Measurements from ENCODE around the gene SYCE3. TPM values are rescaled to one million over a fixed set of nuclear protein-coding genes. Genes with fewer than 3 reads are reported as not detected.
A peak's percentile ranks its signal among the peaks of the same experiment; 100 is the strongest.
"Not testable (repeated sequence)": the region's sequence is repeated elsewhere in the genome, so short reads cannot be mapped to it uniquely, and the experiment has no call there.

The SYCE3 gene
- total RNA-seq, 1 experiment from 2014 or later = not detected

DNA sequence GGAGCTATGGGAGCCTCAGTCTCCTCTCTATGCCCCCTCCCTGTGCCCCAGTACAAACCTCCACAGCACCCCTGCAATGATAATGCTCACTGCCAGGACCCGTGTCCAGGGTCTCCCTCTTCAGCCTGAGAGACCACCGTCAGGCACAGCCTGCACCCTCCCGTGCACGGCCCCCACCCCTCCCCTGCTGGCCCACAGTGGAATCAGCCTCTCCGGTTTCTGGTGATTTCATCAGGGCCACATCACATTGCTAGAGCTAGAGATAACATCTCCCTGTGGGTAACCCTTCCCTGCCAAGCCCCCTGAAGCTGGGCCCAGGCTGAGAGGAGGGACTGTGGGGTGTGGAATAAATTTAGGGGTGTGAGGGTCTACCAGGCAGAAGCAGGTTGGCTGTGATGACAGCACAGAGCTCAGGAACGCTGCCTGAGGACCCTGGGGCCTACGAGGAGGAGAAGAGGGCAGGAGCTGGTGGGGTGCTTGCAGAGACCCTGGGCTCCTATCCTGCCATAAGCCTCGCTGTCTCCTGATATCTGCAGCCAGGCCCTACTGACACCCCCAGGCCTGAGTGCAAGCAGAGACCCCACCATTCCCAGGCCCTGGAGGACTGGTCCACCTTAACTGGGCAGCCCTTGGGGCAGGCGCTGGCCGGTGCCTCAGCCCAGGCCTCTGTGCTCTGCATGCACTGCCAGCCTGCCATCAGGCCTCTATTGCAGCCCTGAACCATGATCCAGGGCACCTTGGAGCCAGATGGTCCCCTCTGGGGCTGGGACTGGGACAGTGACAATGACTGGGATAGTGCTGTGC is 17.0 kb downstream of the SYCE3 start, which contains the start of gene KLHDC7B:
TSS of gene KLHDC7B (plus strand) at position 378 of the 804 bp plus-strand sequence. CDS start at position 723, 345 bp downstream.
- in situ Hi-C loops (cut with HindIII; ENCODE audit: low pct_unique_long_range_greater_than_20kb, low sequenced_read_pairs) = no loop called here
- DNase-seq (ENCODE audit: low read depth, low spot score) = no peak

DNA sequence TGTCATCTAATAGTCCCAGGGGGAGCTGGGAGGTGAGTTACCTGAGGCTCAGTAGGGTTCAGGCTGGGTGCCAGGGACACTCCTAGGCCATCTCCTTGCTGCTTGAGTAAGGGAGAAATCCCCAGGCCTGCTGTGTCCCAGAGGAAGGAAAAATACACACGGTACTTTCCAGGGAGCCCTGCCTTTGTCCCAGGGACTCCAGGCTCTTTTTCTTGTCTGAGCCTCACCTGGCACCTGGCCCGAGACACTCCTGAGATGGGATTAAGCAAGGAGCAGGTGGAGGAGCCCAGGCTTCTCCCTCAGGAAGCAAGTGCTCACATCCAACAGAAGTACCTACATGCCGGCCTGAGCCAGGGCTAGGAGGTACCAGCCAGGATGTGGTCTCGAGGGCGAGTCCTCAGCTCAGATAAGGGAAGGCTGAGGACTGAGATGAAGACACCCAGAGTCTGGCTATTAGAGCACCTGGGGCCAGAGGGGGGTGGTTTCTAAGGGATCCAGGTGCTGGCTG is 17.9 kb downstream of the SYCE3 start:
- in situ Hi-C loops (cut with HindIII; ENCODE audit: low pct_unique_long_range_greater_than_20kb, low sequenced_read_pairs) = no loop called here
- DNase-seq (ENCODE audit: low read depth, low spot score) = no peak

DNA sequence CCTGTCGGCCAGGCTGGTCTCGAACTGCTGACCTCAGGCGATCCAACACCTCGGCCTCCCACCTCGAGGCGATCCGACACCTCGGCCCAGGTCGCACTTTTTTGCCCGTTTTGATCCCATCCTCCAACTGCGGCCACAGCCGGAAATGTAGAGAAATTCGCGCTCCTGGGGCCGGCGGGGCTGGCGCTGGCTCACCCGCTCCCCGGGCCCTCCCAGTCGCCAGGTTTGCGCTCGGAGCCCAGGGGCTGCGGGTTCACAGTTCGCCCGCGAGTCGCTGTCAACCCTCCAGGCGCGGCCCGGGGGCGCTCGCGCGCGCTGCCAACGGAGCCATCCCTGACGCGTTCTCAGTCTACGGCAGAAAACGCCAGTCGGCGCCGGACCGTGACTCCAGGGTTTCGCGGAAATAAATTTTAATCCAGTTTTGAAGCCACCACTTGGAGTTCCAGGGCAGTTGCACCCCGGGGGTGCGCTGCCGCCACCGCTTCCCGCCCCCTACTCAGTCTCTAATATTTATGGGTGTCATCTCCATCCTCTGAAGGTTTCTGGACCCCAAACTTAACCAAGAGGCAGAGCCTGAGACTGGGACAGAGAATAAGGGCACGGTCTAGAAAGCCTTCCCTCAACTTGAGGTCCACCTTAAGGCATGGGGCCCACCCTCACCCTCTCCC is 18.5 kb downstream of the SYCE3 start:
- DNase-seq (ENCODE audit: low read depth, low spot score) = no peak
- in situ Hi-C loops (cut with HindIII; ENCODE audit: low pct_unique_long_range_greater_than_20kb, low sequenced_read_pairs) = no loop called here

DNA sequence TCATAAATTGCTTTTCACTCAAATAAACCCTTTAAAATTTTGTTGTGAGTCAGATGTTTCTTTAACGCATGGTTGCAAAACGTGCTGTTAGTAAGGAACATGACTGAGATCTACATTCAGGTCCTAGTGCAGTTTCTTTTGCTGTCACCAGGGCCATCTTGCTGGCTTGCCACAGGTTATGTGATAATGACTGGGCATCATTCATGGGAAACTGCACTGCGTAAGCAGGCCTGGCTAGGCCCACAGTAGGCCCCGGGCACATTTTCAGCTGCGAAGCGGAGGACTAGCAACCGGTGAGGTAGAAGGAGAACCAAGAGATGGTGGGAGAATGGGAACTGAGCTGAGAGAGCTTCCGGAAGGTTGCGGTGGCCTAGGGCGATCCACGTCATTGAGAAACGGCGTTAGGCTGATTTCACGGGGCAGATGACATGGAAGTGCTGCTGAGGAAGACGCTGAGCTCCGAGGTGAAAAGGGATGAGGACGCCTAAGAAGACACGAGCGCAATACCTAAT is 20.2 kb downstream of the SYCE3 start:
- in situ Hi-C loops (cut with HindIII; ENCODE audit: low pct_unique_long_range_greater_than_20kb, low sequenced_read_pairs) = no loop called here
- no peak for DNase-seq (ENCODE audit: low read depth, low spot score)

DNA sequence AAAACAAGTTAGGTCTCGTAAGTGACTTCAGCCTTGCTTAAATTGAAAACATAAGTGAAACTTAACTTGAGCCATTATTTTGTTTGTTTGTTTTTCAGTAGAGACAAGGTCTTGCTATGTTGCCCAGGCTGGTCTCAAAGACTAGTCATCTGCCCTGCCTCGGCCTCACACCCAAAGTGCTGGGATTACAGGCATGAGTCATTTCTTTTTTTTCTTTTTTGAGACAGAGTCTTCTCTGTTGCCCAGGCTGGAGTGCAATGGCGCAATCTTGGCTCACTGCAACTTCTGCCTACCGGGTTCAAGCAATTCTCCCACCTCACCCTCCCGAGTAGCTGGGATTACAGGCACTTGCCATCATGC is 21.1 kb downstream of the SYCE3 start:
- DNase-seq (ENCODE audit: low read depth, low spot score) = peak; percentile 86
- in situ Hi-C loops (cut with HindIII; ENCODE audit: low pct_unique_long_range_greater_than_20kb, low sequenced_read_pairs) = not testable (repeated sequence)

DNA sequence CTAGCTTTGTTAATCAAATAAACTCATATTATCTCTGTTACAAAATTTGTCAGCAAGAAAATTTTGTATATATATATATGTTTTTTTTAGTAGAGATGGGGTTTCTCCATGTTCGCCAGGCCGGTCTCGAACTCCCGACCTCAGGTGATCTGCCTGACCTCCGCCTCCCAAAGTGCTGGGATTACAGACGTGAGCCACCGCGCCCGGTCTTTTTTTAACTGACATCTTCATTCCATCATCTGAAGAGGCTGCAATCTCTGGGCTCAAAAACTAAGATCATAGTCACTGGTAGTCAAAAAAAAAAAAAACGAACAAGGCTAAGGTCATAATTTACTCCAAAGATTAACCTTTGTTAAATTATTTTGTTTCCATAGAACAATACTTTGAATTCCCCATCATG is 22.3 kb downstream of the SYCE3 start:
- in situ Hi-C loops (cut with HindIII; ENCODE audit: low pct_unique_long_range_greater_than_20kb, low sequenced_read_pairs) = no loop called here
- DNase-seq (ENCODE audit: low read depth, low spot score) = no peak

DNA sequence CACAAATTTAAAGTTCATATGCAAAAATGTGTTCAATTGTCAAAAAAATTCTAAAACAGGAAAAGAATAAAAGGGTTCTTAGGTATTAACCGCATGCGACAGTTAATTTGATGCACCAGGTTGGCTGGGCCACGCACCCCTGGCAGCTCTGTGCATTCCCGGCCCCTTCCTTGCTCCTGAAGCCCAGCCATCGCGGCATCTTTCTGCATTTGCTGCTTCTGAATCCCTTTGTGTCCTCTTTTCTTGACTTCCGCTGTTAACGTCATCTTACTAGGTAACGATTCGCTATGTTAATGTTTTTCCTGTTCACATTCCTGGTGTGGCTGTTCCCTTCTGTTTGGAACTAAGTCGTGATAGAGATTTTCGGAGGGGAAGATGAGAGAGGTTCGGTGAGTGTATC is 25.0 kb downstream of the SYCE3 start:
- in situ Hi-C loops (cut with HindIII; ENCODE audit: low pct_unique_long_range_greater_than_20kb, low sequenced_read_pairs) = no loop called here
- DNase-seq (ENCODE audit: low read depth, low spot score) = no peak

DNA sequence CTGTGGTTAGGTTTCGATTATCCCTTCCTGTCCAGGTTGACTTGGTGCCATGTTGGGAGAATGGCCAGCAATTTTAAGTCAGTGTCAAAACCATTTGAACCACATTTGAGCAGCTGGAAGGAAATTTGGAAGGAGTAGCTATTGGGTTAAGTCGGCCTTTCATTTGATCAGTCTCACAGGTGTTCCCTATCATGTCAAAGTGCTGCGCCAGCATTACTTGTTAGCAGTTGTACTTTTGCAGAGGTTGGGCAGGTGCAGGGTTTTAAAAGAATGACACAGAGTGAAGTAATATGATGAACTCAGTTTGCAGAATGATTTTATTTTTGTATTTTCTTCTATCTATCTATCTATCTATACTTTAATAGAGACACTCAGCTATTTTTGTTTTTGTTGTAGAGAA is 26.5 kb downstream of the SYCE3 start:
- no peak for DNase-seq (ENCODE audit: low read depth, low spot score)
- in situ Hi-C loops (cut with HindIII; ENCODE audit: low pct_unique_long_range_greater_than_20kb, low sequenced_read_pairs) = no loop called here

DNA sequence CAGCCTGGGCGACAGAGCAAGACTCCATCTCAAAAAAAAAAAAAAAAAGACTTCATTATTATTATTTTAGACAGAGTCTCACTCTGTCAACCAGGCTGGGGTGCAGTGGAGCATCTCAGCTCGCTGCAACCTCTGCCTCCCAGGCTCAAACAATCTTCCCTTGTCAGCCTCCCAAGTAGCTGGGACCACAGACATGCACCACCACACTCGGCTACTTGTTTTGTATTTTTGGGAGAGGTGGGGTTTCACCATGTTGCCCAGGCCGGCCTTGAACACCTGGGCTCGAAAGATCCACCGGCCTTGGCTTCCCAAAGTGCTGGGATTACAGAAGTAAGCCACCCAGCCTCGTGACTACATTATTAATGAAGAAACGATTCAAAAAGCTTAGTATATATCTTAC is 27.6 kb downstream of the SYCE3 start:
- DNase-seq (ENCODE audit: low read depth, low spot score) = no peak
- in situ Hi-C loops (cut with HindIII; ENCODE audit: low pct_unique_long_range_greater_than_20kb, low sequenced_read_pairs) = no loop called here

DNA sequence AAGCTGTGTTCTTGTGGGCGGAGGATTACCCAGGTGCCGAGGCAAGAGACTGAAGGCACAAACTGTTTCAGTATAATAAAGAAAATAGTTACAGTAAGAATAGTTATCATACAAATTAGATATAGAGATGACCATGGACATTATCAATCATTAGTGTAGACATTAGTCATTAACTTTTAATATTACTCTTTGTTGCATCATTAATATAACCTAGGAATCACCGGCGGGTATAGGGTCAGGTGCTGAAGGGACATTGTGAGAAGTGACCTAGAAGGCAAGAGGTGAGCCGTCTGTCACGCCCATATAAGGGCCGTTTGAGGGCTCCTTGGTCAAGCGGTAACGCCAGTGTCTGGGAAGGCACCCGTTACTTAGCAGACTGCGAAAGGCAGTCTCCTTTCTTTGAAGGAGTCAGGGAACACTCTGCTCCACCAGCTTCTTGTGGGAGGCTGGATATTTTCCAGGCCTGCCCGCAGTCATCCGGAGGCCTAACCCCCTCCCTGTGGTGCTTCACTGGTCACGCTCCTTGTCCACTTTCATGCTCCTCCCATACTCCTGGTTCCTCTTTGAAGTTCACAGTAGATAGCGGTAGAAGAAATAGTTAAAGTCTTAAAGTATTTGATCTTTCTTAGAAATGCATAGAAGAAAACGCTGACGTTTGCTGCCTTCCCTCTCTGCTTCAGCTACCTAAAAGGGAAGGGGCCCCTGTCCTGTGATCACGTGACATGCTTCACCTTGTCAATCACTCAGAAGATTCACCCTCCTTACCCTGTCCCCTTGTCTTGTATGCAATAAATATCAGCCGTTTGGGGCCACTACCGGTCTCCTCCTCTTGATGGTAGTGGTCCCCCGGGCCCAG is 28.6 kb downstream of the SYCE3 start:
- in situ Hi-C loops (cut with HindIII; ENCODE audit: low pct_unique_long_range_greater_than_20kb, low sequenced_read_pairs); DNase-seq (ENCODE audit: low read depth, low spot score): not testable (repeated sequence)

DNA sequence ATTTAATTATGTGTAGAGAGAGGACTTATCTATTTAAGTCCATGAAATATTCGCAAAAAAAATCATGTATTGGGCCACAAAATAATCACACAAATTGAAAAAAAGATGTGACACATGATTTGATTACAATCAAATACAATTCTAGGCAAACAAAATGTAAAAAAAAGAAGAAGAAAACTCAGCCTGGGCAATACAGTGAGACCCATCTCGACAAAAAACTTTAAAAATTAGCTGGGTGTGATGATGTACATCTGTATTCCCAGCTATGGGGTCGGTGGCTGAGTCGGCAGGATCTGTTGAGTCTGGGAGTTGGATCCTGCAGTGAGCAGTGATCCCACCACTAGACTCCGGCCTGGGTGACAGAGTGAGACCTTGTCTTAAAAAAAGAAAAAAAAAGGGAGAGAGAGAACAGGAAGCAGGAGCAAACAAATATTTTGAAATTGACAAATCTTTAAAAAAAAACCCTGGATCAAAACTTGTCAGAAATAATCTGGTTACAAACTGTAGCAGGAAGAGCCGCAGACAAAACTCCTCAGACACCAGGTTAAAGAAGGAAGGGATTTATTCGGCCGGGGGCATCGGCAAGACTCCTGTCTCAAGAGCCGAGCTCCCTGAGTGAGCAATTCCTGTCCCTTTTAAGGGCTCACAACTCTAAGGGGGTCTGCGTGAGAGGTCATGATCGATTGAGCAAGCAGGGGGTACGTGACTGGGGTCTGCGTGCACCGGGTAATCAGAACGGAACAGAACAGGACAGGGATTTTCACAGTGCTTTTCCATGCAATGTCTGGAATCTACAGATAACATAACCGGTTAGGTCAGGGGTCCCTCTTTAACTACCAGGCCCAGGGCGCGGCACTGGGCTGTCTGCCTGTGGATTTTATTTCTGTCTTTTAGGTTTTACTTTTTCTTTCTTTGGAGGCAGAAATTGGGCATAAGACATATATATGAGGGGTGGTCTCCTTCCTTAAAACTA is 29.6 kb downstream of the SYCE3 start:
- in situ Hi-C loops (cut with HindIII; ENCODE audit: low pct_unique_long_range_greater_than_20kb, low sequenced_read_pairs) = no loop called here
- DNase-seq (ENCODE audit: low read depth, low spot score) = no peak

DNA sequence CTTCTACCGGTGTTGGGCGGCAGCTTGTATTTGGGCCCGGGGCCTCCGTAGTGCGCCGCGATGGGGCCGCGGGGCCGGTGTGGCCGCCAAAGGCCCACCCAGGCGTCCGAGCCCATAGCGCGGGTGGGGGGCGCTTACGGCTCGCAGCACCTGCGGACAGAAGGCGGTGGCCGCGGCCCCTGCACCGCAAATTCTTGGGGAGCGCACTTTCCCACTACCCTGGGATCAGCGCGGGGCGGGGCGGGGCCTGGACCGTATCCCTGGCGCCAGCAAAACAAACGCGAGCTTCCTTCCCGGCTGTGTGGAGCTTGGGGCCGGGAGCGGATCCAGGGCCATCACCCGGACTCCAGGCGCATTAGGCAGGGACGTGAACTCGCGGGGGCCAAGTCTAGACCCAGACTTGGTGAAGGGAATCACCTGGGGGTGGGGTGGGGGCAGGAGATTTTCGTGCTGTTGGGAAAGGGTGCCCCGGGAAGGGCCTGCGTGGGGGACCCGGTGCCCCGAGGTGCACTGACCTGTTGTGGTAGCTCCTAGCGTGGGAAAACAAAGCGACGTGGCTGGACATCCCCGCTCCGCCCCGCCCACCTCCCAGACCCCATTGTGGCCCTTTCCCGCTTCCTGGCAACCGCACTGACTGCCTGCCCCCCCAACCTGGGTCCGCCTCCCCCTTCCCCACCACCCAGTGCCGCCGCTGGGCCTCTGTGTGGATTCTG is 30.6 kb downstream of the SYCE3 start:
- no peak for DNase-seq (ENCODE audit: low read depth, low spot score)

DNA sequence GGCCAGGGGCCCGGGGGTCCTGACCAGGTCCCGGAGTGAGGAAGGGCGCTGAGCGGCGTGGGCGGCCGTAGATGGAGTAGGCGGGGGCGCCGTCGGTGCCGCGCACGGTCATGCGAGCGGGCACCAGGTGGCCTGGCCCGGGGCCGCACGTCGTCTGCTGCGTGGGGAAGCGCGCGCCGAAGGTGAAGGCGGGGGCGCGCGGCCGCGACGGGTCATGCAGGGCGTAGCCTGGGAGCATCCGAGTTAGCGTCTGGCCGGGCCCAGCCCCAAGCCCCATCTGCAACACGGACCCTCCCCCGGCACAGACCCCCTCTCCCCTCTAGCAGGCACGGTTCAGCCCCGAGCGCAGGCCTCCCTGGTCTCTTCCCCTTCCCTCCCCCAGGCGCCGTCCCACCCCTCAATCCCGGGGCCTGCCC is 31.2 kb downstream of the SYCE3 start:
- no peak for DNase-seq (ENCODE audit: low read depth, low spot score)
- in situ Hi-C loops (cut with HindIII; ENCODE audit: low pct_unique_long_range_greater_than_20kb, low sequenced_read_pairs) = no loop called here

More for the DNA sequence above, 30.6 kb downstream of the SYCE3 start:
- in situ Hi-C loops (cut with HindIII; ENCODE audit: low pct_unique_long_range_greater_than_20kb, low sequenced_read_pairs) = no loop called here

DNA sequence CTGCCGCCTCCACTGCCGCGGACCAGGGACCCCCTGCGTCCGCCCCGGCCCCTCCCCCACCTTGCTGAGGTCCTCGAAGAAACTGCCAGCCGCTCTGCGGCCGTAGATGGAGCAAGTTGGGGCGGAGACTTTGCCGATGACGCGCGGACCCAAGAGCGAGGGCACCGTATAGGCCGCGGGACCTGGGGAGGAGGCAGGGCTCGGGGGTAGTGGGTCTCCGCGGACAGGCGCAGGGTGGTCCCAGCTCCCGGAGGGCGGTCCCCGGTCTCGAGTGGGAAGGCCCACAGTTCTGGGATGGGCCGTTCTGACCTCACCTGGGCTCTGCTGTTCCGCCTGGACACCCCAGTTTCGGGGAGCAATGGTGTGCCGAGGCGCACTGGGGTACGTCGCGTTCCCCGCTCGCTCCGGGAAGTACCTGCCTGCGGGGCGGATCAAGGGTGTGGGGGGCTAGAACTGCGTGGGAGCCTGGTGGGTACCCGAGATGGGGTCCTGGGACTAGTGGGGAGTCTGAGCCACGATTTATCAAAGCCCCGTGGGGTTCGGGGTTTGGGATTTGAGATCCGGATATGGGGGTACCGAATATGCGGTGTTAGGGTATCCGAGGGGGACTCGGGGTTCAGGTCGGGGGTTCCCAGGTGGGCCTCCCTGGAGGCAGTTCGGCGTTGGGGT is 31.7 kb downstream of the SYCE3 start:
- in situ Hi-C loops (cut with HindIII; ENCODE audit: low pct_unique_long_range_greater_than_20kb, low sequenced_read_pairs) = no loop called here
- peak; percentile 59 for DNase-seq (ENCODE audit: low read depth, low spot score)

DNA sequence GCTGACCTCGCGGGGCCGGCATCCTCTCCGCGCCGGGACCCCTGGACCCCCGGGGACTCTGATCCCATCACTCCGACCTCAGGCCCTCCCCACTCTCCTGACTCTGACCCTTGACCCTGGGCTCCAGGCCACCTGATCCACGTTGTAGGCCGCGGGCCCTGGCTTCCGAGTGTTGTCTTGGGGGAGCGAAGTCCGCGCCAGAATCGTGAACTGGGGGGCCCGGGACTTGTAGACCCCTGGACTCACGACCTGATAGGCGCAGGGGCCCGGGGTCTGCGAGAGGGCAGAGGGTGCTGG is 32.2 kb downstream of the SYCE3 start:
- no peak for DNase-seq (ENCODE audit: low read depth, low spot score)
- in situ Hi-C loops (cut with HindIII; ENCODE audit: low pct_unique_long_range_greater_than_20kb, low sequenced_read_pairs) = no loop called here

Data from SK-MEL-5 (cell line).